HG03442 (cell line): ENCODE measurements around the gene CYBA.
"Not testable (repeated sequence)": the region's sequence is repeated elsewhere in the genome, so short reads cannot be mapped to it uniquely, and the experiment has no call there.

Experiments
- ATAC-seq: cut with Tn5 transposase; IDR thresholded peaks from one replicate; pipeline ENCODE4 v1.9.1; 2021; ENCODE audit warnings: mild to moderate bottlenecking, moderate library complexity; ENCODE audit not compliant: unreplicated experiment

Gene CYBA

GRCh38 chr16:88686439-88687253 is 35.8 kb upstream of the CYBA start, which contains the start of gene SNAI3:
Gene SNAI3 (minus strand): TSS chr16:88686507. CDS start chr16:88686406, 101 bp downstream.
- peak; percentile 59 for ATAC-seq

GRCh38 chr16:88686062-88686438 is 35.2 kb upstream of the CYBA start:
- ATAC-seq: peak; percentile 20

- ATAC-seq: no peak
These were observed 34.6 kb upstream of the CYBA start for GRCh38 chr16:88685156-88686061.

GRCh38 chr16:88684569-88685155 is 33.8 kb upstream of the CYBA start:
- ATAC-seq: no peak

- ATAC-seq: peak; percentile 46
These were observed 31.0 kb upstream of the CYBA start for GRCh38 chr16:88681709-88682451.

- no peak for ATAC-seq
These were observed 30.3 kb upstream of the CYBA start for GRCh38 chr16:88681084-88681680.

- no peak for ATAC-seq
These were observed 29.8 kb upstream of the CYBA start for GRCh38 chr16:88680554-88681083.

GRCh38 chr16:88678224-88678979 is 27.5 kb upstream of the CYBA start:
- no peak for ATAC-seq

GRCh38 chr16:88677721-88678120 is 26.9 kb upstream of the CYBA start:
- no peak for ATAC-seq

GRCh38 chr16:88676502-88677242 is 25.8 kb upstream of the CYBA start:
- ATAC-seq: no peak

- ATAC-seq: no peak
These were observed 23.0 kb upstream of the CYBA start for GRCh38 chr16:88673716-88674379.

- ATAC-seq: no peak
These were observed 21.9 kb upstream of the CYBA start for GRCh38 chr16:88672776-88673175.

GRCh38 chr16:88671806-88672205 is 21.0 kb upstream of the CYBA start:
- no peak for ATAC-seq

GRCh38 chr16:88669980-88670379 is 19.1 kb upstream of the CYBA start:
- ATAC-seq: no peak

GRCh38 chr16:88669493-88669892 is 18.6 kb upstream of the CYBA start:
- not testable (repeated sequence) for ATAC-seq

GRCh38 chr16:88667461-88667860 is 16.6 kb upstream of the CYBA start:
- no peak for ATAC-seq

- ATAC-seq: no peak
These were observed 14.7 kb upstream of the CYBA start for GRCh38 chr16:88665570-88665969.

GRCh38 chr16:88665148-88665547 is 14.3 kb upstream of the CYBA start:
- ATAC-seq: no peak
